Muscle of leg (tissue), 11 donors: ENCODE data around the gene TBCD. TPM values are rescaled to one million over a fixed set of nuclear protein-coding genes. Genes with fewer than 3 reads are reported as not detected.
A peak's percentile ranks its signal among the peaks of the same experiment; 100 is the strongest.

Source experiments
- DNase-seq: peaks from one replicate; pipeline ENCODE4 v3.0.0; 2013
- H3K27ac ChIP-seq: one replicate; pipeline ENCODE4 v1.5.1; 2013; ENCODE audit warnings: mild to moderate bottlenecking, low read length, control low read depth
- H3K27me3 ChIP-seq: one replicate; pipeline ENCODE4 v1.6.1; 2013; ENCODE audit warnings: low read length; ENCODE audit not compliant: control insufficient read depth, insufficient read depth
- H3K36me3 ChIP-seq: one replicate; pipeline ENCODE4 v1.6.1; 2013; ENCODE audit warnings: low read length; ENCODE audit not compliant: control insufficient read depth, insufficient read depth
- H3K4me1 ChIP-seq: one replicate; pipeline ENCODE4 v1.6.1; 2013; ENCODE audit warnings: low read length; ENCODE audit not compliant: control insufficient read depth, insufficient read depth
- H3K4me3 ChIP-seq: one replicate; pipeline ENCODE4 v1.5.1; 2013; ENCODE audit warnings: low read length, control low read depth
- H3K9me3 ChIP-seq: replicated peaks from 2 replicates; pipeline ENCODE4 v1.6.1; 2013; ENCODE audit warnings: low read depth, low read length; ENCODE audit not compliant: control insufficient read depth
- WGBS: methylation state at CpG from one replicate; pipeline ENCODE4 v1.1.5; 2013; ENCODE audit warnings: missing lambda C conversion rate; ENCODE audit not compliant: insufficient coverage; 5-methylcytosine and 5-hydroxymethylcytosine counted together
- polyA plus RNA-seq, 8 donors: library from polyadenylated mRNA; unstranded; fragments of 120-200 nt; gene quantifications; one replicate each; pipeline versions ENCODE4 v1.2.1 to v1.2.3, GENCODE V29; 2013; ENCODE audit warnings: inconsistent platforms in 1 of 8, low replicate concordance in 1 of 8; ENCODE audit not compliant: insufficient read length in 8 of 8, insufficient read depth in 1 of 8
- total RNA-seq: library from RNA; stranded (reverse); fragments of 120-200 nt; gene quantifications from one replicate; pipeline ENCODE4 v1.2.4, GENCODE V29; 2013

TBCD gene
- total and polyA plus RNA-seq, 9 donors = 47.8 to 77.4 (median 62.3) TPM

DNA sequence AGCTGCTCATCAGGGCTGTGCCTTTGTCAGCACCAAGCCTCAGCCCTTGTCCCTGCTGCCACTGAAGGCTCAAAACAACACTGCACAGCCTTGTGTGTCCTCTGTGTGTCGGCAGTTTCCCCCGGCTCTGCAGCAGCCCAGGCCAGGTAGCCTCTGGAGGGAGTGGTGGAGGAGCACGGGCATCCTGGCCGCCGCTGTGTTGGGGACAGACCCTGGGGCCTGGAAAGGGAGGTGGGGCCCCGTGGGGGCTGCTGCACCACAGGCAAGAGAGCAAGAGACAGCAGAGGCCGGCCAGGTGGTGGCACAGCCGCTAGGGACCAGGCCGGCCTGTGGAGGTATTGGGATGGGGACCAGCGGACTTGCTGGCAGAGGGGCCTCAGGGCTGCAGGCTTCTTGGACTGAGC, 184.9 kb downstream of the TBCD start:
- peaks cover 77% of the 10 kb centered on the region for H3K36me3 ChIP-seq
- no peak overlapping the region for H3K27ac ChIP-seq
- no peaks in the 10 kb centered on the region for H3K9me3 ChIP-seq
- 80% methylated on average over 10 of the region's 10 CpGs for WGBS
- no peak overlapping the region for H3K4me3 ChIP-seq
- no peak for DNase-seq
- H3K4me1 ChIP-seq = no peaks in the 10 kb centered on the region
- no peaks in the 10 kb centered on the region for H3K27me3 ChIP-seq

DNA sequence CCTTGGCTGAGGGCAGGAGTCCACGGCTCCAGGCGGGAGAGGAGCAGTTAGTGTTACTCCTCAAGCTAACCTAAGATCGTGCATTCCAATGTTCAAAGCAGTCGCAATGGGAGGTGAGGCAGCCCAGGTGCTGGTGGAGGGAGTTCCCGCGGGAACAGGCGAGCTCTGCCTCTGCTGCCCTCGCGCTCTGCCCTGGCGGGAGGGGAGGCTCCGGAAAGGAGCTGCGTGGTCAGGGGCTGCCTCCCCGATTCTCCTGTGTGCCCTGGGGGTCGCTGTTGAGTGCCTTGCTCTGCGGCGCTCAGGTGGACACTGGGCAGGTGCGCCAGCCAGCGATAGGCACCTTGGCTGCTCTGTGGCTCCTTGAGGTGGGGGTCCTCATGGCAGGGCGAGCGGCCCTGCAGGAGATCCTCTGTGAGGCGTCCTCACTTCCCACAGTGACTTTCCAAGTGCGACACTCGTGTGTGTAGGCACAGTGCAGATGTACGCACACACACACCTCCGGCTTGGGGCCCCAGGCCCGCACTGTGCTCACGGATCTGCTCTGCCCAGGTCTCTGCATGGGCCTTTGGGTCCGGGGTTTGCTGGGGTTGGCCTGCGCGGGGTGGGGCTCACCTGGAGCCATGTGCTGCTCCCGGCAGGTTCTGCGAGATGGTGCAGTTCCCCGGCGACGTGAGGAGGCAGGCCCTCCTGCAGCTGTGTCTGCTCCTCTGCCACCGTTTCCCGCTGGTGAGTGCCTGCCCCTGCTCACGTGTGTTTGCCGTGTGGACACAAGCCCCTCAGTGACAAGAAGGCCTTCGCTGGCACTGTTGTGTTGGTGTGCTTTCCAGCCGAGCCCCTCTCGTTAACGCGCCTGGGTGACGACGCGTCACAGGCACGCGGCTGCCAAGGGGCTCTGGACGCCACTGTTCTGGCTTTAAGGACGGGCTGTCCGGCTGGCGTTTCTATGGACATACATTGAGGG, 185.8 kb downstream of the TBCD start:
- 94% methylated on average over 53 of the region's 53 CpGs for WGBS
- no peak overlapping the region for H3K4me3 ChIP-seq
- no peaks in the 10 kb centered on the region for H3K4me1 ChIP-seq
- H3K27me3 ChIP-seq = no peaks in the 10 kb centered on the region
- H3K36me3 ChIP-seq = peaks cover 79% of the 10 kb centered on the region
- H3K27ac ChIP-seq = no peak overlapping the region
- no peaks in the 10 kb centered on the region for H3K9me3 ChIP-seq
- no peak for DNase-seq

DNA sequence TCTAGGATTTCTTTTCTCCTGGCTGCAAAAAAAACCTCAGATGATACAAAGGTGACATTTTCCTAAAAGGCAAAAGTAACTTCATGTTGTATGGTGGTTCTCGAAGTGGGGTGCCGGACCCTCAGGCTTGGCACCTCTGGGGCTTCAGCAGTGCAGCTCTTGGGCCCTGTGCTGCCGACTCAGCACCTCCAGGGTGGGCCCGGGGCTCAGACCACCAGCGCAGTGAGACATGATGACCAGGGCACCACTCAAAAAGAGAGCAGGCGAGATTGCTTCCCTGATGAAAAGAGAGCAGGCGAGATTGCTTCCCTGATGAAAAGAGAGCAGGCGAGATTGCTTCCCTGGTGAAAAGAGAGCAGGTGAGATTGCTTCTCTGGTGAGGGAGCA, 186.6 kb downstream of the TBCD start:
- 94% methylated on average over 8 of the region's 8 CpGs for WGBS
- H3K27me3 ChIP-seq = no peaks in the 10 kb centered on the region
- peaks cover 81% of the 10 kb centered on the region for H3K36me3 ChIP-seq
- H3K9me3 ChIP-seq = peaks cover under 1% of the 10 kb centered on the region
- no peak overlapping the region for H3K4me3 ChIP-seq
- no peak for DNase-seq
- no peaks in the 10 kb centered on the region for H3K4me1 ChIP-seq
- no peak overlapping the region for H3K27ac ChIP-seq

DNA sequence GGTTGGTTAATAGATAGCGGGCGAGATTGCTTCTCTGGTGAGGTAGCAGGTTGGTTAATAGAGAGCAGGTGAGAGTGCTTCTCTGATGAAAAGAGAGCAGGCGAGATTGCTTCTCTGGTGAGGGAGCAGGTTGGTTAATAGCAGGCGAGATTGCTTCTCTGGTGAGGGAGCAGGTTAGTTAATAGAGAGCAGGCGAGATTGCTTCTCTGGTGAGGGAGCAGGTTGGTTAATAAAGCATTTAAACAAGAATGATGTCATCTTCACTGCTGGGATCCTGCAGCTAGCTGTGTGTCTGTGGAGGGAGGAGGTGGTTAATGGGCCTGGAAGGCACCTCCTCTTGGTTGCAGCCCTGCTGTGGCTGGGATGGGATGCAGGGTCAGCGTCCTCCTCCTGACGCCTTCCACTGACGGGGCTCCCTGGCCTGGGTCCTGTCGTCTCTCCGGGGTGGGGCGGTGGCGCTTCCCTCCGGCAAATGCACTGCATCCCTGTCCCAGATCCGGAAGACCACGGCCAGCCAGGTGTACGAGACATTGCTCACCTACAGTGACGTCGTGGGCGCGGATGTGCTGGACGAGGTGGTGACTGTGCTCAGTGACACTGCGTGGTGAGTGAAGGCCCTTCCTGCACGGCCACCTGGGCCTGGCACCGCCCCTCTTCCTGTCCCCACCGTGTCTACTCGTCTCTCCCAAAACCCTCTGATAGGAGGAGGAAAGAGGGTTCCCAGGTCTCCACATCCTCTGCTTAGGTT, 187.2 kb downstream of the TBCD start:
- no peak for DNase-seq
- H3K36me3 ChIP-seq = peaks cover 81% of the 10 kb centered on the region
- no peak overlapping the region for H3K4me3 ChIP-seq
- no peak overlapping the region for H3K27ac ChIP-seq
- WGBS = 91% methylated on average over 22 of the region's 26 CpGs
- H3K9me3 ChIP-seq = peaks cover 6% of the 10 kb centered on the region
- H3K27me3 ChIP-seq = no peaks in the 10 kb centered on the region
- H3K4me1 ChIP-seq = no peaks in the 10 kb centered on the region

DNA sequence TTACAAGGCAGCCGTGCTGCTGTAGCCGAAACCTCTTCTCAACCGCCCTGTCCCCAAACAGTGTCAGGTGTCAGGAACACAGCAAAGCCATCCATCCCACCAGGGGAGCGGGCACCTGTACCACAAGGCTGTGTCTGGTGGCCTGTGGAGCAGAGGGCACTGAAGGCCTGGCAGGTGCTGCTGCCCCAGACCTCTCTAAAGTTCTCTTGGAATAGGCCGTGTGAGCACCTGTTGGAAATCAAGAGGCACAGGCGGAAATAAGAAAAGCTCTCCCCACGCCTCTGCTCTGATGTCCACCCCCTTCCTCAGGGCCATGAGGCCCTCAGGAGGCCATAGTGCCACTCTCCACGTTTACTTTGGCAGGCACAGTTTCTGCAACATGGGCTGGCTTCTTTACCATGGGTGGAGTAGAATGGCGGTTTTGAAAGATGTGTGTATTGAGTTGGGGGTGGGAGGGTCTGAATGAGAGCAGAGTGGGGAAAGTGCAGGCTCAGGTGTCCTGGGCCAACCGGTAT, 187.8 kb downstream of the TBCD start:
- no peaks in the 10 kb centered on the region for H3K4me1 ChIP-seq
- DNase-seq = no peak
- no peak overlapping the region for H3K4me3 ChIP-seq
- H3K27me3 ChIP-seq = no peaks in the 10 kb centered on the region
- no peak overlapping the region for H3K27ac ChIP-seq
- WGBS = 100% methylated on average over 5 of the region's 10 CpGs
- peaks cover 12% of the 10 kb centered on the region for H3K9me3 ChIP-seq
- H3K36me3 ChIP-seq = peaks cover 81% of the 10 kb centered on the region

DNA sequence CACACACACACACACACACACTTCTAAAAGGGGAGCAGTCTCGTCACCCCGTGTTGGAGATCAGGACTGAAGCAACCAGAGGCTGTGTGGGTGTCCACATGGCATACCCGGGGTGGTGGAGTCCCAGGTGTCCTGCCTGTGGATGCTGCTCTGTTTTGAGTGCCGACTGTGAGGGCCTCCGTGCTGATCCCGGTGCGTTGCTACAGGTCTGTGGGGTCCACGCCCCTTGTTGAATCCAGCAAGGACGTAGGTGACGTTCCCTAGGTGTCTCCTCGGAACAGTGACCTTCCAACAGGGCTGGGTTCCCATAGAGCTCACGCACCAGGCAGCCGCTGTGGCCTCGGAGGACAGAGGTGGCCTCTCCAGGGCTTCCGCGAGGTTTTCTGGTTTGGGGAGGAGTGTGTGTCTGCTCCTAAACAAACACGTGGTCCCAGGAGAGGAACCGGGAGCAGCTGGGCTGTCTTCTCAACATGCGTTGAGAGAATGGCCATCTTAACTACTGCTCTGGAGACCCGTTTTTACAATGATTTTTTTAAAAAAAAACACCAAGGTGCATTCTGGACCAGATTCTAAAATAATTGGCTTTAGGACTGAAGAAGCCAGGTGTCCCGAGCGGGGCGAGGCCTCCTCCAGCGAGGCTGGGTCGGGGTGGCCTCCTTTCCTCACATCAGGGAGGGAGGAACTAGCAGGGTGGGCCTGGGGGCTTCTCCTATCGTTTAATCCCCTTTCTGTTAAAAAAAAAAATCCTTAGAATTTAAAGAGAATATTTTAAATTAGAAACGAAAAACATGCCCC, 188.6 kb downstream of the TBCD start:
- Histone ChIP-seq H3K4me3 (no peak overlapping the region), H3K4me1 (no peaks in the 10 kb centered on the region), H3K27me3 (no peaks in the 10 kb centered on the region), H3K36me3 (peaks cover 81% of the 10 kb centered on the region), H3K27ac (no peak overlapping the region), H3K9me3 (peaks cover 20% of the 10 kb centered on the region)
- DNase-seq = peak; percentile 28
- 74% methylated on average over 16 of the region's 27 CpGs for WGBS

DNA sequence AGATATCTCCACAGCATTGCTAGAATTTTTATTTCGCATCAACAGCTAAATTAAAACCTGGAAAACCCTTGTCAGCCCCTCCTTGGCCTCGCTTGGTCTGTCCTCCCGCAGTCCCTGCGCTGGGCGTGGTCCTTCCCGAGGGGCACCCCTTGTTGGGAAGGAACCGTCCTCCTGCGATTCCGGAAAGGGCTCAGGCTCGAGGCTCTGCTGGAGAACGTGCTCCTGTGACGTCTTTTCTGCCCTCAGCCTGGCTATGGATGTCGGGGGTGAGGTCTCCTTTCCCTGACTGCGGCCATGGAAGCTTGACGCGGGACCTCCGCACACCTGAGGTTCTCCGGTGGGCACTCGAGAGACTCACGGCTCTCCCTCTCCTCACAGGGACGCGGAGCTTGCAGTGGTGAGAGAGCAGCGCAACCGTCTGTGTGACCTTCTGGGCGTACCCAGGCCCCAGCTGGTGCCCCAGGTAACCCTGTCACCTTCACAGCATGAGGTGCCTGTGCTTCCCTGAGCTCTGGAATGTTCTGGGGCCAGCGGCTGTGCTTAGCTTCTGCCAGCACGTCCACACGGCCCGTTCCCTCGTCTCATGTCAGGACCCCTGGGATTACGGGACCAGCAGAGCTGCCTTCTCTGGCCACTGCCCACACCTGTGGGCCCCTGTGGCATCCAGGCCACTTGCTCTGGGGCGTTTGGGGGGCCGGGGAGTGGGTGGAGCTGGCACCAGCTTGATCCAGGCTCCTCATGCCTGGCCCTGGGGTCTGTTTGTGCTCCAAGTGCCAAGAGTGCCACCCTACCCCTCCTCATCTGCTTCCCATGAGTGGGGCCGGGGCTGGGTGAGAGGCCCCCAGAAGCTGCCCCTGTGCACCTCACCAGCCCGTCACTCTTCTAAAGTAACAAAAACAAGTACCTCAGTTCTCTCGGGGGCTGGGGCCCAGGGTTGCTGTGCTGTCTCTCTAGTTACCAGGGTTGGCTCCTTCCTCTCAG, 189.4 kb downstream of the TBCD start:
- no peak for DNase-seq
- 90% methylated on average over 35 of the region's 36 CpGs for WGBS
- H3K27me3 ChIP-seq = no peaks in the 10 kb centered on the region
- H3K27ac ChIP-seq = no peak overlapping the region
- H3K4me3 ChIP-seq = no peak overlapping the region
- peaks cover 29% of the 10 kb centered on the region for H3K9me3 ChIP-seq
- H3K4me1 ChIP-seq = no peaks in the 10 kb centered on the region
- peaks cover 82% of the 10 kb centered on the region for H3K36me3 ChIP-seq

DNA sequence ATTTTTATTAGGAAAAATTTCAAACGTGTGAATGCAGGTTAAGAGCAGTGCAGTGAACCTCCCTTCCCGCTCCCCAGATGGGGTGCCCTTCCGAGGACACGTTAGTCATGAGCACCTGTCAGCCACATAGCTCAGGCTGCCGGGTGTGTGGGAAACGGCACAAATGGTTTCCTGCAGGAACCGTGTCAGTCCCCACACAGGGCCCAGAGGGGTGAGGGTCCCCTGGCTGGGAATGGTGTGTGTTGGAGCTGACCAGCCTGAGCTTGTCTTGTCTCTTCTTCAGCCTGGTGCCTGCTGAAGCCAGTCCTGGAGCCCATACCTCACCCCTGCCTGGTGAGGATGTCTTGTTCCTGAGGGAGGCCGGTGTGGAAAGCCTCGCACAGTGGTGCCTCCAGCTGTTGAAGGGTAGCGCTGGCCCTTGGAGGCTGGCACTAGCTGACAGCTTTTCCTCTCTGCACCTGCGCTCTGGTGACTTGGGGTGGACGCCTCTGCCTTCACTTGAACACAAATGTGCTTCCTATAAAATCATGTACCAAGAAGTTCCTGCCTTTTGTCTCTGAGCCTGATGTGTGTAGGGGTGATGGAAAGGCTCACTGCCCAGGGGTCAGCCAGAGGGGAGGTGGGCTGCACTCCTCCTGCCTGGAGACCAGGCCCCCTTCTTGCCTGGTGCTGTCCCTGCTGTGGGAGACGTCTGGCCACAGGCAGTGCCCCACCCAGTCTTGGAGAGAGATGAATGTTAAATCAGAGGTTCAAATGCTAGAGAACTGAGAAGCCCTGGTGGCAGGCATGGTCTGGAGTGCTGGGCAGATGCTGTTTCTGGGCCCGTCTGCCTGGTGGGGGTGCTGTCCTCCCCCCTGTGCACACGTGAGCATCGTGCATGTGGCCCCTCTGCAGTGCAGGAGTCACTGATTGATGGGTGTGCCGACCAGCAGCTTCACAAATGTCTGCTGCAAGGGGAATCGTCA, 190.6 kb downstream of the TBCD start:
- H3K27me3 ChIP-seq = no peaks in the 10 kb centered on the region
- H3K9me3 ChIP-seq = peaks cover 39% of the 10 kb centered on the region
- DNase-seq = no peak
- WGBS = 81% methylated on average over 12 of the region's 18 CpGs
- H3K27ac ChIP-seq = no peak overlapping the region
- no peaks in the 10 kb centered on the region for H3K4me1 ChIP-seq
- H3K36me3 ChIP-seq = peaks cover 78% of the 10 kb centered on the region
- no peak overlapping the region for H3K4me3 ChIP-seq
